Measurements from ENCODE around the gene SOX18. TPM values are rescaled to one million over a fixed set of nuclear protein-coding genes. Genes with fewer than 3 reads are reported as not detected.

The SOX18 gene
- total and polyA plus RNA-seq, 2 of the 13 experiments (the other 11 are each of a cell fraction or from before 2014, with no cell fraction given) = 1.6 to 1.9 TPM

GRCh38 chr20:64042054-64042781 is 7.2 kb downstream of the SOX18 start (continued):
- no peak for TF ChIP-seq ZNF576 (CRISPR knock-in tag; IDR thresholded peaks at IDR 0.05)
- no peak for TF ChIP-seq SIX1 (CRISPR knock-in tag; IDR thresholded peaks at IDR 0.05; ENCODE audit: borderline replicate concordance)
- no peak; the same call in 1 of the 2 replicates for TF ChIP-seq NFKBIZ (CRISPR knock-in tag; IDR thresholded peaks at IDR 0.05)
- TF ChIP-seq REST (IDR thresholded peaks at IDR 0.05; ENCODE audit: borderline replicate concordance in 1 of 2, low read depth in 1 of 2, low read length in 2 of 2) = no peak
- TF ChIP-seq SALL1 (CRISPR knock-in tag; IDR thresholded peaks at IDR 0.05) = peak; percentile 34; the same call in 1 of the 2 replicates
- TF ChIP-seq HNRNPH1 (optimal IDR thresholded peaks at IDR 0.05; ENCODE audit: low read depth, low read length) = peak; percentile 83
- peak; percentile 89; the same call in 1 of the 2 replicates for TF ChIP-seq IRF9 (CRISPR knock-in tag; IDR thresholded peaks at IDR 0.05; ENCODE audit: borderline replicate concordance)
- 0 out of 2 replicates have a peak, but pooled peaks have one; percentile 22 for TF ChIP-seq ZNF710 (CRISPR knock-in tag; IDR thresholded peaks at IDR 0.05; ENCODE audit: borderline replicate concordance)
- 0 out of 2 replicates have a peak, but pooled peaks have one; percentile 70 for TF ChIP-seq ZFP82 (CRISPR knock-in tag; IDR thresholded peaks at IDR 0.05; ENCODE audit: borderline replicate concordance)
- no peak; the same call in 1 of the 2 replicates for TF ChIP-seq FOSL2 (CRISPR knock-in tag; IDR thresholded peaks at IDR 0.05)
- TF ChIP-seq U2AF2 (IDR thresholded peaks at IDR 0.05; ENCODE audit: low read depth, low read length) = no peak
- TF ChIP-seq ZNF546 (CRISPR knock-in tag; conservative IDR thresholded peaks at IDR 0.05) = 0 out of 2 replicates have a peak, but pooled peaks have one; percentile 77
- TF ChIP-seq ZNF276 (CRISPR knock-in tag; IDR thresholded peaks at IDR 0.05; ENCODE audit: low read depth) = peak; percentile 93; the same call in 1 of the 2 replicates
- peak; percentile 73; the same call in 1 of the 2 replicates for TF ChIP-seq ZNF225 (CRISPR knock-in tag; IDR thresholded peaks at IDR 0.05)
- 0 out of 2 replicates have a peak, but pooled peaks have one; percentile 48 for TF ChIP-seq NR1H2 (CRISPR knock-in tag; IDR thresholded peaks at IDR 0.05; ENCODE audit: borderline replicate concordance, low read depth)
- TF ChIP-seq MEIS2 (CRISPR knock-in tag; IDR thresholded peaks at IDR 0.05) = peak; percentile 61; the same call in 1 of the 2 replicates
- peak; percentile 80 for TF ChIP-seq ZBTB43 (CRISPR knock-in tag; conservative IDR thresholded peaks at IDR 0.05)

All from HepG2 (cell line).